Measurements from ENCODE around the gene UMOD.

The UMOD gene

DNA sequence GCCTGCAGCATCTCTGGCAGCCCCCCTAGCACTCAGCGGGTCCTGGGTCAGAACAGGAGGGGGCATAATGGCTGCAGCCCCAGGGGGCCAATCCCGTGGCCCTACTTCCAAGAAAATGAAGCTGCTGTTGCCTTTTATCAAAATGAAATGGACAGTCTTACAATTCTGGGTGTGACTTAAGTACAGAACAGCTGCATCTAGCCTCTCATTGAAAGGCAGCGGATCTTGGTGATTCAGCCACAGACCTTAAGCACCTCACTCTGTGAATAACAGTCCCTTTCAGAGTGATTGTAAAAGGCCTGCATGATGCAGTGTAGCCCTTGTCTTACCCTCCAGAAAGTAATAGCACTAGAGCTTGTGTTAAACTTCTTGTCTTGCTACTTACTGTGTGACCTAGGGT is 11.5 kb upstream of the UMOD start:
- DNase-seq (ENCODE audit: low spot score): no peak

DNA sequence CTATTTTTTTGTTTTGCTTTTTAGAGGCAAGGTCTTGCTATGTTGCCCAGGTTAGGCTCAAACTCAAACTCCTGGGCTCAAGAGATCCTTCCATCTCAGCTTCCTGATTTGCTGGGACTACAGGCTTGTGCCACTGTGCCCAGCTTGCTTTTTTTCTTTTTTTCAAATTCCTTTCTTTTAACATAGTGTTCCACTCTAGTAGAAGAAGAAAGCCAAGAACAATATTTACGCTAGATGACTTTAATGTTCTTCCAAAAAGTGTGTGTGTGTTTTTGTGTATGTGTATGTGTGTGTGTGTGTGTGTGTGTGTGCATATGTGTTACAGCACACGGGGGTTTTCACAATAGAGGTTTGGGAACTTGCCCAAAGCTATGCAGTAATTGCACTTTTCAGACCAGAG is 10.7 kb upstream of the UMOD start:
- no peak for DNase-seq (ENCODE audit: low spot score)

DNA sequence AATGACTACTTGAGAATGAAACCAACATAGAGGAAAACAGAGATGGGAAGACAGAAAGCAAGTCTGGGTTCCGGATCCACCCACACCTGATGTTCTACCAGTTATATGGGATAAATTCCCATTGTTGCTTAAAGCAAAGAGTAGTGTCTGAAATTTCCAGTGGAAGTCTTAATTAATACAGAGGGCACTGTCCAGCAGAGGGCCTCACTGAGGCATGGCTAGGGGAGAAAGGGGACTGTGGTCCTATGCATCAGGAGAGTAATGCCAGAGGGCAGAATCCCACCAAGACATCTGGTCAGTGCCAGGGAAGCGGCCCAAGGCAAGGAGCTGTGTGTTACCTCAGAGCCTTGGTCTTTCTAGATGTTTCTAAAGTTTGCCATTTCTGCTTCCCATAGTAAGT is 7.5 kb upstream of the UMOD start:
- DNase-seq (ENCODE audit: low spot score): no peak

DNA sequence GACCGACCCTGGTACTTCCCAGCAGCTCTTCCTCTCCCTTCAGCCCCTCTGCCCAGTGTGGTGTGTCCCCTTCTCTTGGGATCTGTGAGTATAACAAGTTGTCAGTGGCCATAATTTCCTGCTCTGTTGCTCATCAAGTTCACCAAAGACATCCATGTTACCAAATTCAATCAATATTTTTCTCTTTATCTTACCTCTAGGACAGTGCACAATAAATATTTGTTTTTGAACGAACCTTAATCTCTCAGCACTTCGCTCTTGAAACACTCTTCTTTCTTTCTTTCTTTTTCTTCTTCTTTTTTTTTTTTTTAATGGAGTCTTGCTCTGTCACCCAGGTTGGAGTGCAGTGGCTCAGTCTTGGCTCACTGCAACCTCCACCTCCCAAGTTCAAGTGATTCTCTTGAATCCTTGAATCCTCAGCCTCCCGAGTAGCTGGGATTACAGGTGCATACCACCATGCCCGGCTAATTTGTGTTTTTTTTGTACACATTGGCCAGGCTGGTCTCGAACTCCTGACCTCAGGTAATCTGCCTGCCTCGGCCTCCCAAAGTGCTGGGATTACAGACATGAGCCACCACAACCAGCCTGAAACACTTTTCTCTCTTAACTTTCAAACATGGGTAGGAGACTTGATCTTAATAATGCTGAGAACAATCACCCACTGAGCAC is 2.7 kb upstream of the UMOD start:
- DNase-seq (ENCODE audit: low spot score): no peak

DNA sequence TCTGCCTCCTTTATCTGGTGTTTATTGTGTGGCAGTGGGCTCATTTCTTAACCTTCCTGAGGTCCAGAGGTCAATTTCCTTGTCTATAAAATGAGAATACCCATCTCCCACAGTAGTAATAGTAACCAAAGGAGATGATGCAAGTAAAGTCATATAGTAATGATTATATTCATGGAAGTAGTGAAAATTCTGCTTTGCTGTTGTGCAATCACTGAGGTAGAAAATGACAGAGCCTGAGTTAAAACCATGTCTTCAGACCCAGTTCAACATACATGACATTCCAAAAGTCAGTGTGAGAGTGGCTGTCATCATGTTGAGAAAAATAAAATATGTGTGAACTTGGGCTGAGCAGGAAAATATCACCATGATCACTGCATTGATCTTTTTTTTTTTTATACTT is 864 bp upstream of the UMOD start:
- DNase-seq (ENCODE audit: low spot score): no peak

DNA sequence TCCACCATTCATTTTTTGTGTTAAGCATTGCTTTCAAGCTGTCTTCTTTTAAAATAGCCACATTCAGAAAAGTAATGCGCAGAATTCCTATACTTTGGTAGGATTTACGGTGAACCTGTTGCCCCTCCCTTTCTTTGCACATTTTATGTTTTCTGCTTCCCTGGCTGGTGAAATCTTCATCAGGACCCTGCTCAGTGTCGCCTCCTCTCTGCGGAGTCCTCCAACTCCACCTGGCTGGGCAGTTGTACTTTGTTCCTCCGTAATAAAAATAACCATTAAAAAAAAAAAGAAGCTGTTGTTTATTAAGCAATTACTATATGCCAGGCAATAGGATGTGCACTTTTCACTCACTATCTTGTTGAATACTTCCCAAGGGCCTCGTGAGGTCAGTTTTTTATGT is 2.9 kb downstream of the UMOD start:
- no peak for DNase-seq (ENCODE audit: low spot score)

DNA sequence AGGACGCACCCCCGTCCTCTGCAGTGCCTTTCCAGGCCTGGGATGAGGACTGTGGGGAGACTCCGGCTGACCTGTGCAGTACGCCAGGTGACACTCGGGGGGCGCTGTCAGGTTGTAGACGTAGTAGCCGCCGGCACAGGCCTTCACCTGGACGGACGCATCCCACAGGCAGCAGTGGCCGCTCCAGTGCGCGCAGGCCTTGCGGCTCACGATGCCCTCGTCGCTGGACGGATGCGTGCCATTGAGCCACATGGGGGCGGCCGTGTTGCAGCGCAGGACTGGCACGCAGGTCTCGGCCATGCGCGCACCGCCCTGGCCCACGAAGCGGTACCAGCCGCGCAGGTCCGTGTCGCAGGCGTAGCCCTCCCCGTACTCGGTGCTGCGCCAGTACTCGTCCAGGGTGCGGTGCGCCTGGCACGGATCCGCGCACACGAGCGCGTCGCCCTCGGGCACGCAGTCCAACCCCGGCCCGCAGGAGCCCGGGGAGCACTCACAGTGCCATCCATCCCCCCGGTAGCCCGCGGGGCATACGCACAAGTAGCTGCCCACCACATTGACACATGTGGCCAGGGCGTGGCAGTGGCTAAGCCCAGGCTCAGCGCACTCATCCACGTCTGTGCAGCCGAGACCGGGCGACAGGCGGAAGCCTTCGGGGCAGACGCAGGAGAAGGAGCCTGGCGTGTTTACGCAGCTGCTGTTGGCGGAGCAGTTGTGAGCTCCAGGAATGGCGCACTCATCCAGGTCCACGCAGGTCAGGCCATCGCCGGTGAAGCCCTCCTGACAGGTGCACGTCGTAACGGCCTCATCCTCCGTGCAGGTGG is 3.9 kb downstream of the UMOD start:
- no peak for DNase-seq (ENCODE audit: low spot score)

DNA sequence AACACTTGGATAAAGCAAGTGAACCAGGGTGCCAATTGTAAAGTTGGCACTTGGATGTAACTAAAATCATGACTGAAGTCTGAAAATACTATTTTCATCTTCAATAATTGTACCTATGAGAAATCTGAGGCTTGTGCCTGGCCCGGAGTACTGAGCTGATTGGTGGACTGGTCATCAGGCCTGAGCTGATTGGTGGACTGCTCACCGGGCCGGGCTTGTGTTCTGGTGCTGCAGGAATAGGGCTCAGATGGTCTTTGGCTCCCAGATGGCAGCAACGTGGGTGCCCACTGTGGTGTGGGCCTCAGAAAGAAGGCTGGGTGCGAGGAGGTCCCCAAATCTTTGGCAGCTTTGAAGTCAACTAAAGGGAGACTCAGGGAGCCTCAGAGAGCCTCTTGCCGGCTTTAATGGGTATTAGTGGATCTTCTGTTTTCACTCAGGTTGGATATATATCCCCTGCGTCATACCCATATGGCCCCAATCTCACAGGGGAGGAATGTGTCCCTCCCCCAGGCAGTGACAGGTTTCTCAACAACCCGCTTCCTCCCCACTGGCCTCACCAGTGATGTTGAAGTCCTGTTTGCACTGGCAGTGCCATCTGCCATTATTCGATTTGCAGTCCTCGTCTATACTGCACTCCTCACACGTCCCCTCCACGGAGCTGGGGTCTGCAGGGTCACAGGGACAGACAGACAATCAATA is 4.7 kb downstream of the UMOD start:
- DNase-seq (ENCODE audit: low spot score): no peak

DNA sequence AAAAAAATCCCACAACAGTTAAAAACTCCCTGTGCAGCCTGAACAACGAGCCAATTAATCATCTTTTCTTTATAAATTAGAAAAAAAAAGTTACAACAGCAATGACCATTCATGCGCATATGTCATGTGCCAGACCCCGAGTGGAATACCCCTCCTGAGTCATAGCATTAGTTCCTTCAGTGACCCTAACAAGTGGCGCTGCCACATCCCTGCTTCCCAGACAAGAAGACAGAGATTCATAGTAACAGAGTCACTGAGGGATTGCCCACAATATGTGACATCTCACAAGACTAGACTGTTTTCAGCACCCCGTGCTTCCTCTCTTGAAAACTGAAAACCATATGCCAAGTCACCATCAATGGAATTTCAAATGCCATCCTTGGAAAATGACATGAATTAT is 7.9 kb downstream of the UMOD start:
- DNase-seq (ENCODE audit: low spot score): no peak

DNA sequence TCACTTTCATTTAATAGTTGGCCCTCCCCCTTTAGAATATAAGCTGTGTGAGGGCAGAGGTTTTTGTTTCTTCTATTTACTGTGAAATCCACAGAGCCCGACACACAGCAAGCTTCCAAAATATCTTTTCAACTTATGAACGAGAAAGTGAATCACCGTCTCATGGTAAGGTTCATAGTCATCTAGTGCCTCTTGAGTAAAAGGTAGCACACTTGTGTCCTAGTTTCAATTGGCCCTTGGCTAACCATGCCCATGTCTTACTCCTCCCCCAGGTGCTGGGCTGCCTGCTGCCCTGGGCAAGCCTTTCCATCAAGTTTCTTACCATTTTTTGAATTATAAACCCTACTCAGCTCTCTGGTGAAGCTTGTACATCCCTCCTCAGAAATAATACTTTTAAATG is 12.8 kb downstream of the UMOD start:
- no peak for DNase-seq (ENCODE audit: low spot score)

DNA sequence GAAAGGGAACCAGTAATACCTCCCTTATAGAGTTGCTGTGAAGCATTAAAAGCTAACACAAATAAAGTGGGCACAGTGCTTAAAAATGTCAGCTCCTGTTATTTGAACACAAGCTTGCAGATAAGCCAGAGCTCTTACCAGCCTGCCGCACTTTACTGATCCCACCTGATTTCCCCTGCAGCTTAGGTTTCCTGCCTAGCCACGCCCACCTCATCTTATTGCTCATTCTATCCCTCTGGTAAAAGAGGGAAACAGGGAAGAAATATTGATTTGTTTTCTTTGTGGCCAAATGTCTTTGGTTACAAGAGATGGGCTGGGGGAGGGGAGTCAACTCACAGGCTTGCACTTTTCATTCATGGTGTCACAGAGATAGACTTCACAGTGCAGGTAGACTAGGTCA is 15.6 kb downstream of the UMOD start:
- DNase-seq (ENCODE audit: low spot score): no peak

DNA sequence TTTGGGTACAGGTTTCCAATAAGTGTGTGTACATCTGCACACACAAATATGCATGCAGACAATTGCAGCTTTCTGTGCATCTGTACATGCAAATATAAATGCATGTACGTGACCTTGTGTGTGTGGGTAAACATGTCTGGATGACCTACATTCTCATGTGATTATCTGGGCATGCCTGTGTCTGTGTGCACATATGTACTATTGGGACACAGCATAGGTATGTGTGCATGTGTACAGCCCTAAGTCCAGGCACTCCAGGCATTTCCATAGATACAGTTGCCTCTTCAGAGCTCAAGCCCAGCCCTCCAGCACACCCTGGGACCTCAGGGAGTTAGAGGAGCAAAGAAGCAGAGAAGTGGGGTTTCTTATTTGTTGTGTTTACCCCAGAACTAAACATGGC is 18.1 kb downstream of the UMOD start:
- no peak for DNase-seq (ENCODE audit: low spot score)

DNA sequence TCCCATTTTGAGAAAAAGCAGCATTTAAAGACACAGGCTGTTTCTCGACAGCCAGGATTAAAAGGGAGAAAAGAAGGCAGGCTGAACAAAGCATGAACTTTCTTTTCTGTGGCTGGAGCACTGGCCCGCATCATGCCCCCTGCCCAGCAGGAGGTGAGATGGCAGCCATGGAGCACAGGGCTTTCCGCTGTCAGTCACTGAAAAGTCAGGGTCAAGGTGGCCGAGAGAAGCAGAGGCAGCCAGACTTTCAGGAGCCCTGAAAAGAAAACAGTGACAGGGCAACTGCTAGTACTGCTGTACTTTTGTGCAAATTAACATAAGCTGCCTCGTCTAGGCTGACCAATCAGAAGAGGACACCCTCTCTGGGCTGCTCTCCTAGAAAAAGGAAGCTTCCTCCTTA is 19.4 kb downstream of the UMOD start:
- DNase-seq (ENCODE audit: low spot score): no peak

DNA sequence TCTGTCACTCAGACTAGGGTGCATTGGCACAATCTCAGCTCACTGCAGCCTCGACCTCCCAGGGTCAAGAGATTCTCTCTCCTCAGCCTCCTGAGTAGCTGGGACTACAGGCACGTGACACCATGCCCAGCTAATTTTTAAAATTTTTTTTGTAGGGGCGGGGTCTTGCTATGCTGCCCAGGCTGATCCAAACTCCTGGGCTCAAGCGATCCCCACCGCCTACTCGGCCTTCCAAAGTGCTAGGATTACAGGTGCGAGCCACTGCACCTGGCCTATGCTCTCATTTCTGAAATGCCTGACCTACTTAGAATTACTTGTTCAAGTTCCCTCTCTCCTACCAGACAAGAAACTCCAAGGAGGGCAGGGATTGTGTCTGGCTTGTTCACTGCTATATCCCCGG is 20.1 kb downstream of the UMOD start:
- no peak for DNase-seq (ENCODE audit: low spot score)

DNA sequence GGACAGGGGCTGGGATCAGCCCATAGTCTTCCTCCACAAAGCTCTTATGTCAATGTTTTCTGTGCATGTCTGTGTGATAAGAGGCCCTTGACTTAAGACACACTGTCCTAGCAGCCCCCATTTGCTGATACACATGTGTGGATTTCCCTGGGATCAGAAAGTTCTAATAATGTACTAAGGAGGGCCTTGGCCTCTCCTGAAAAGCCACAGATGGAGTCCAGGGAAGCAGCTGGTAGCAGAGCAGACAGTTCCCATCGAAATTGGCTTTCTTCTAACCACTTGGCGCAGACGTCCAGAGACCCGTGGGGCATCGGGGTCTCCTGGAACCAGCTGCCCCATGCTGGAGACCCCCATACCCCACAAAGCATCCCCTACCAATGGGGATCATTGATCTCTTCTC is 20.9 kb downstream of the UMOD start:
- DNase-seq (ENCODE audit: low spot score): no peak

DNA sequence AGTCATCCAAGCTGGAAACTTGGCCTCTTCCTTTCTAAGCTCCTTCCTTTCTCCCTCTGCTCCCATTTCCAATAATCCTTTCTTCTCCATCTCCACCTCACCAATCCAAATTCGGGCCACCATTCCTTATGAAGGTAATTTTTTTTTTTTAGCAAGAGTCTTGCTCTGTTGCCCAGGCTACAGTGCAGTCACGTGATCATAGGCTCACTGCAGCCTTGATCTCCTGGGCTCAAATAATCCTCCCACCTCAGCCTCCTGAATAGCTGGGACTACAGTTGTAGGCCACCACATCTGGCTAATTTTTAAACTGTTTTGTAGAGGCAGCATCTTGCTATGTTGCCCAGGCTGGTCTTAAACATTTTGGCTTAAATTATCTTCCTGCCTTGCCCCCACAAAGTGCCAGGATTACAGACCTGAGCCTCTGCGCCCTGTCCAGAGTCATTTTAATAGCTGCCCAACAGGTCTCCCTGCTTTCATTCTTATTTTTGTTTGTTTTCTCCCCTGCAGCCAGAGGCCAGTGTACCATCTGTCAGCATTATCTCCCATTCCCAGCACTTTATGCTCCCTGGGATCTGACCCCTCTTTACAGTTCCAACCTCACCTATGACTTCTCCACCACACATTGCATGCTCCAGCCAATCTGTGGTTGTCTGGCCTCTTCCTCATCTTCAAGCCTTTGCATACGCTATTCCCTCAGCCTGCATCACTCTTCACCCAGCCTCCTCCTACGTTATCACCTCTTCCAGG is 22.9 kb downstream of the UMOD start:
- no peak for DNase-seq (ENCODE audit: low spot score)

DNA sequence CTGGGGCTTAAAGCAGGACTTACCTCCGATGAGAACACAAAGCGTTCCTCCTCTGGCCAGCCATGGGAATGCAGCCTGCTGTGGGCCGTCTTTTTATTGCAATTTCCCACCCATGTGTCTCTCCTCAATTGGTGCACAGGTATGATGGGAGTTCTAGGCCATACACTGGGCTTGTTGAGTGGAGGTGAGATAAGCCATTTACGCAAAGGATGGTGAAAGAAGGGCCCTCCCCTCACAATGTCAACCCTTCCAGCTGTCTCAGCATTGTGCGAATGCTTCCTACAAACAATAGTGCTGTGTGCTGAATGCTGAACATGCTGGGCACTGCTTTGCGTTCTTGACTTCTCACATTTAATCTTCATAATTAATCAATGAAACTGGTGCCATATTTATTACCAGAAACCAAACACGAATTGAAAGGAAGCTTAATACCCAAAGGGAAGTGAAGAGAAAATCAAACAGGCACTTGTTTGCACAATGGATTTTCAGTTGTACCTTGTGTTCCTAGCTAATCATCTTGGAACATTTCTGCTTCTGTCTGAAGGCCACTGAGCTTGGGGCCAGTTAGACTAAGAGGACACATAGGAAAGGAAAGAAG is 25.0 kb downstream of the UMOD start, which contains the start of gene GP2:
GP2 (minus strand) TSS at position 70 of the 598 bp plus-strand sequence. CDS start 1,082 bp downstream, outside the sequence.
- DNase-seq (ENCODE audit: low spot score): no peak

DNA sequence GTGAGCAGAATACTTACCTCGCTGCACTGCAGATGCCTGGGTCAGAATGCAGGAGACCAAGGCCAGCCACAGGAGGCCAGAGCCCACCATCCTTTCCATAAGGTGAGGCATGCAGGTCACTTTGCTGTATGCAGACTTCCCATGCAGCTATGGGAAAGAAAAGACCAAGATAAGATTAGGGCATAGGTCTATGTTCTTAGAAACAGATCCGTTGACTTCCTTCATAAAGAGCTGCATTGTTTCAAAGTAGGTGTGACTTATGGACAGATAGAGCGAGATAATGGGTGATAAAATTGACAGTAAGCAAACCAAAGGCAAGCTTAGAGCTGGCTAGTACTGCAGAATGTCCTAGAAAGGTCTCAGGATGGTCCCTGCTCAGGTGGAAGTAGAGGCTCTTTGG is 26.2 kb downstream of the UMOD start:
- no peak for DNase-seq (ENCODE audit: low spot score)

DNA sequence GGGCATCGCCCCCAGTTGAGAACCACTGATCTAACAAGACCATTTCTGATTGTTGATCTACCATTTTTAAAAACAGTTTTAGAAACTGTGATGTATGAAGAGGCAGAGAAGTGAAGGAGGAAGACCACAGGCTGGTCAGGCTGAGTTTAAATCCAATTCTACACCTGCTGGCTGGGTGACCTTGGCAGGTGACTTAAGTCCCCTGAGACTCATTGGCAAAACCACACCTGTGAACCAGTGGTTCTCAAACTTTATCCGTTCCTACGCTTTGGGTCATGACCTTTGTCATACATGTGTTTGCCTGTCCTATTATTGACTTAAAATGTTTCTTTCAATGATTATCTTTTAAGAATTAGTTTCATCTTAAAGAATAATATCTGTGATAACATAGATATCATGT is 27.5 kb downstream of the UMOD start:
- no peak for DNase-seq (ENCODE audit: low spot score)

DNA sequence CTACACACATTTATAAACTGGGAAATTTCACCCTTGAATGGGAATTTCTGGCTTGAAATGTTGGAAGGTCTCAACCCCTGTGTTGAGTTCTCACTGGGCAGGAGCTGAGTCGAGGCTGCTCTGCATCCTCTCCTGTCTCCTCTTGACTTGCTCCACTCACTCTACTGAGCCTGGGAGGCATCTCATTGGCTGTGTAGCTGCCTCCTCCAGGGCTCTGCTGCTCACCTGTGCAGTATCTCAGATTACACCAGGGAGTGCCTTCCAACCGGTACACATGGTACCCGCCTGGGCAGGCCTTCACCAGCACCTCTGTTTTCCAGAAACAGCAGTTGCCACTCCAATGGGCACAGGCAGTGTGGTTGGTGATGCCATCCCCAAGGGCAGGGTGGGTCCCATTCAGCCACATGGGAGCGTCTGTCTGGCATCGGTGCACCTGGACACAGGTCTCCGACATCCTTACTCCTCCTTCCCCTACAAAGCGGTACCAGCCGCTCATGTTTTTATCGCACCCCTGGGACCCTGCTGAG is 28.9 kb downstream of the UMOD start:
- no peak for DNase-seq (ENCODE audit: low spot score)

DNA sequence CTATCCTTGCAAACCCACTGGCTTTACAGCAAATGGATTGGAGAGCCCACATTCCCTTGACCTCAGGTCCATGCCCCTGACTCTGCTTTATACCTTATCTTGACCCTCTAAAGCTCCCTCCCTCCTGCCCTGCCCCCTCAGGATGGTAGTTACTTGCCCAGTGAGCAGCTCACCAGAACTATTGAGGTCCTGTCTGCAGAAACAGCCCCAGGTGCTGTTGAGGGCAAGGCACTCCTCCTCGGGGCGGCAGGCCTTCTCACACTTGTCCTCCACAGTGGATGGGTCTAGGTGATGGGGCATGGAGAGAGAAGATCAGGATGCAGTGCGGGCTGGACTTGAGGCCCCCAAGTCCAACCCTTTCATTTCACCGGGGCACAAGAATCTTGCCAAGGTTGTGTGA is 29.8 kb downstream of the UMOD start:
- no peak for DNase-seq (ENCODE audit: low spot score)

DNA sequence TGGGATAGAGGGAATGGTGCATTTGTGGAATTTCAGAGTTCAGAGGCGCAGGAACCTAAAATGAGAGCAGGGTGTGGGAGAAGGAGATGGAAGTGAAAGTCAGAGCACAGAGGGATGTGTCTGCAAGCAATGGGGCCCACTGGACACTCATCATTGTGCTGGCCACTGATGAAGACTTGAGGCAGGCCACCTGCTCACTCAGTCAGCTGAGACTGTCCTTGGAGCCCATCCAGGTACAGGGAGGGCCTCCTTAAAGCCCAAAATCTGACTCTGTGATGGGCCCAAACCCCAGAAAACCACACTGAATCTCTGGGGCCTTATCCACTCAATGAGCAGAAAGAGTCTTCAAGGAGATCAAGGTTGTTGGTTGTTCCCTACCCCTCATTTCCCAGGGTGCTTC is 30.8 kb downstream of the UMOD start:
- no peak for DNase-seq (ENCODE audit: low spot score)
